Endothelial cell of umbilical vein (primary cell): Measurements from ENCODE around the gene ARL6IP4. TPM values are rescaled to one million over a fixed set of nuclear protein-coding genes. Genes with fewer than 3 reads are reported as not detected.

Experiments
- BruUV-seq: library from RNA; stranded (reverse); fragments of 400-500 nt; replicated peaks from 2 replicates; lab custom pipeline; 2021; lab: Mats Ljungman, UMichigan
- CTCF ChIA-PET: fragments of 300-600, 350-600 bp; sonication (Branson Sonifier 250); formaldehyde crosslinking; loops from one replicate; lab custom pipeline; 2021; ENCODE audit warnings: antibody characterized with exemption, inconsistent platforms; lab: Charles Lee
- POLR2A ChIA-PET: fragments of 300-600, 350-600 bp; sonication (Branson Sonifier 250); formaldehyde crosslinking; loops from one replicate; lab custom pipeline; 2021; ENCODE audit warnings: antibody characterized with exemption, inconsistent platforms; lab: Charles Lee
- DNase-seq: peaks from one replicate; pipeline ENCODE4 v3.0.0-alpha.2; 2011; ENCODE audit warnings: low read depth, low spot score
- FAIRE-seq: peaks from 2 replicates; lab custom pipeline; 2011; peaks lifted over from hg19 to GRCh38; lab: Jason Lieb, UNC
- H2AFZ ChIP-seq: 2 replicates; pipeline ENCODE4 v1.6.0; 2012; ENCODE audit warnings: low read depth, low read length, control low read depth, inconsistent platforms
- H3K27ac ChIP-seq: 2 replicates; pipeline ENCODE4 v1.5.1; 2011; ENCODE audit warnings: low read depth, mild to moderate bottlenecking, control low read depth, low read length, moderate library complexity; ENCODE audit not compliant: insufficient read depth
- H3K27me3 ChIP-seq, 2 experiments: 2 replicates each; pipeline versions ENCODE4 v1.6.0 to v1.6.1; 2011; ENCODE audit warnings: low read length in 2 of 2, mixed read lengths in 1 of 2; ENCODE audit not compliant: control insufficient read depth in 2 of 2, insufficient read depth in 2 of 2
- H3K36me3 ChIP-seq, 2 experiments: 2 replicates in 1 of 2; 3 replicates in 1 of 2; pipeline ENCODE4 v1.5.1; 2011; ENCODE audit warnings: low read length in 2 of 2, mild to moderate bottlenecking in 1 of 2, moderate library complexity in 1 of 2; ENCODE audit not compliant: control insufficient read depth in 2 of 2, insufficient read depth in 2 of 2; ENCODE audit errors: extremely low read depth in 1 of 2
- H3K4me1 ChIP-seq: 3 replicates; pipeline ENCODE4 v1.5.1; 2011; ENCODE audit warnings: mild to moderate bottlenecking, low read length; ENCODE audit not compliant: control insufficient read depth, insufficient read depth; ENCODE audit errors: extremely low read depth
- H3K4me2 ChIP-seq: 2 replicates; pipeline ENCODE4 v1.6.1; 2011; ENCODE audit warnings: low read length, control low read depth, mixed read lengths; ENCODE audit not compliant: insufficient read depth
- H3K4me3 ChIP-seq, 3 experiments: fragments of 200-600 bp in 1 of 3; sonication (generic), shearing (Covaris generic) in 1 of 3; replicated peaks in 1 of 3; 2 replicates each; pipeline ENCODE4 v1.5.1; 2011 to 2016; ENCODE audit warnings: control low read depth in 3 of 3, low read length in 3 of 3, mild to moderate bottlenecking in 2 of 3, inconsistent platforms in 1 of 3, low read depth in 1 of 3, moderate library complexity in 1 of 3; ENCODE audit not compliant: insufficient read depth in 1 of 3
- H3K79me2 ChIP-seq: 2 replicates; pipeline ENCODE4 v1.6.0; 2012; ENCODE audit warnings: low read length, inconsistent platforms; ENCODE audit not compliant: control insufficient read depth, insufficient read depth
- H3K9ac ChIP-seq: replicated peaks from 2 replicates; pipeline ENCODE3; 2011; ENCODE audit warnings: low read length, control low read depth; ENCODE audit not compliant: insufficient read depth; ENCODE audit errors: extremely low read depth
- H3K9me1 ChIP-seq: replicated peaks from 3 replicates; pipeline ENCODE4 v1.6.0; 2011; ENCODE audit warnings: mild to moderate bottlenecking, low read length; ENCODE audit not compliant: control insufficient read depth, insufficient read depth; ENCODE audit errors: extremely low read depth
- H3K9me3 ChIP-seq: replicated peaks from 2 replicates; pipeline ENCODE4 v1.5.1; 2012; ENCODE audit warnings: low read length, inconsistent platforms; ENCODE audit not compliant: control insufficient read depth, insufficient read depth
- H4K20me1 ChIP-seq: replicated peaks from 2 replicates; pipeline ENCODE3; 2011; ENCODE audit warnings: mild to moderate bottlenecking, low read length; ENCODE audit not compliant: control insufficient read depth, insufficient read depth; ENCODE audit errors: extremely low read depth
- CTCF ChIP-seq, 2 donors: IDR thresholded peaks; 1 replicate in 1 of 2; 2 replicates in 1 of 2; pipeline ENCODE4 v1.5.1; 2011; ENCODE audit warnings: low read length in 2 of 2, mild to moderate bottlenecking in 2 of 2, moderate library complexity in 2 of 2, control low read depth in 1 of 2, inconsistent platforms in 1 of 2, low read depth in 1 of 2; ENCODE audit not compliant: insufficient read depth in 1 of 2; ENCODE audit errors: extremely low read depth in 1 of 2
- EZH2 ChIP-seq: IDR thresholded peaks from 2 replicates; pipeline ENCODE4 v1.6.1; 2012; ENCODE audit warnings: borderline replicate concordance, low read depth, mild to moderate bottlenecking, moderate library complexity, low read length, inconsistent platforms; ENCODE audit not compliant: severe bottlenecking
- FOS ChIP-seq: IDR thresholded peaks from 2 replicates; pipeline ENCODE4 v1.6.1; 2011; ENCODE audit warnings: mild to moderate bottlenecking, low read length, moderate library complexity, borderline replicate concordance; ENCODE audit not compliant: insufficient read depth
- GATA2 ChIP-seq: IDR thresholded peaks from 2 replicates; pipeline ENCODE4 v1.7.0; 2011; ENCODE audit warnings: low read depth, mild to moderate bottlenecking, moderate library complexity, mixed read lengths, low read length; ENCODE audit not compliant: insufficient read length, insufficient read depth
- JUN ChIP-seq: IDR thresholded peaks from 2 replicates; pipeline ENCODE4 v1.6.1; 2011; ENCODE audit warnings: borderline replicate concordance, low read depth; ENCODE audit not compliant: insufficient read length, insufficient read depth
- MAX ChIP-seq: IDR thresholded peaks from 2 replicates; pipeline ENCODE4 v1.6.1; 2011; ENCODE audit not compliant: insufficient read depth, insufficient read length
- MYC ChIP-seq: IDR thresholded peaks from one replicate; pipeline ENCODE4 v1.6.1; 2011; ENCODE audit warnings: mild to moderate bottlenecking, low read depth, low read length
- POLR2A ChIP-seq: IDR thresholded peaks from 2 replicates; pipeline ENCODE4 v1.6.1; 2012; ENCODE audit warnings: low read depth, mild to moderate bottlenecking, control low read depth, low read length
- POLR2AphosphoS5 ChIP-seq: IDR thresholded peaks from 2 replicates; pipeline ENCODE4 v1.6.1; 2012; ENCODE audit warnings: low read depth, mild to moderate bottlenecking, control low read depth, low read length, moderate library complexity; ENCODE audit not compliant: insufficient read depth
- dilution Hi-C: fragments of 300-500 bp; cut with MboI; formaldehyde crosslinking; loops from one replicate; pipeline ENCODE4 v1.15.0; 2019; ENCODE audit warnings: low sequenced_read_pairs; ENCODE audit not compliant: extremely low pct_ligation_motif_present
- intact Hi-C: fragments of 100-400 bp; cut with micrococcal nuclease; formaldehyde crosslinking; loops from one replicate; pipeline ENCODE4 v1.10.0; 2022
- polyA plus RNA-seq, 4 experiments: library from polyadenylated mRNA; depleted of rRNA in 3 of 4; stranded (reverse) in 3 of 4; unstranded in 1 of 4; fragments of >200 nt; gene quantifications; 2 replicates each; pipeline versions ENCODE4 v1.2.1 to v1.2.3, GENCODE V29; 2011 to 2012; ENCODE audit warnings: missing spikeins in 1 of 4
- total RNA-seq: library from RNA; stranded (reverse); gene quantifications from 2 replicates; pipeline ENCODE4 v1.2.3, GENCODE V29; 2021

Gene ARL6IP4
- total and polyA plus RNA-seq, 2 donors (not counting 3 experiments of a cell fraction or from before 2014, with no cell fraction given): 193 to 226 TPM

- intact Hi-C loops (loop anchor here (5.0 kb wide), 1 partner anchor 48 kb away; the partner anchor contains the start of gene VPS37B), dilution Hi-C loops (no loop called here)
- ChIA-PET POLR2A (no interaction called here), CTCF (interaction anchor here (0.6 to 19.1 kb wide), 9 partner anchors 51 to 293 kb away, joined by 3 to 200 read pairs (median 3); no protein-coding TSS in a partner anchor)
- Histone ChIP-seq H3K27ac (peak overlapping the region; percentile 6), H4K20me1 (no peaks in the 10 kb centered on the region), H3K79me2 (no peaks in the 10 kb centered on the region), H3K4me2 (no peak overlapping the region), H3K4me3 (no peak overlapping the region), H3K4me1 (peaks cover 43% of the 10 kb centered on the region), H2AFZ (no peak overlapping the region), H3K9me3 (no peaks in the 10 kb centered on the region), H3K9me1 (no peaks in the 10 kb centered on the region), H3K36me3 (no peaks in the 10 kb centered on the region), H3K27me3 (no peaks in the 10 kb centered on the region), H3K9ac (no peak overlapping the region)
- BruUV-seq: no TSS peak
- no peak for DNase-seq
- peak; percentile 48 for FAIRE-seq
- no peak for TF ChIP-seq GATA2
- TF ChIP-seq MAX: no peak
- TF ChIP-seq POLR2A: no peak
- no peak for TF ChIP-seq FOS
- no peak for TF ChIP-seq CTCF (IDR thresholded peaks at IDR 0.05; ENCODE audit: extremely low read depth in 1 of 2, insufficient read depth in 1 of 2, low read depth in 1 of 2, low read length in 2 of 2)
- no peak for TF ChIP-seq JUN
- no peak for TF ChIP-seq EZH2
- TF ChIP-seq POLR2AphosphoS5: no peak
- no peak for TF ChIP-seq MYC
Observed at GRCh38 chr12:122944605-122945592, 35.6 kb upstream of the ARL6IP4 start.
